ENCODE data around the gene CHAC1. TPM values are rescaled to one million over a fixed set of nuclear protein-coding genes. Genes with fewer than 3 reads are reported as not detected.
A peak's percentile ranks its signal among the peaks of the same experiment; 100 is the strongest.

The CHAC1 gene
- total RNA-seq, 1 experiment from 2014 or later: 48.7 TPM

DNA sequence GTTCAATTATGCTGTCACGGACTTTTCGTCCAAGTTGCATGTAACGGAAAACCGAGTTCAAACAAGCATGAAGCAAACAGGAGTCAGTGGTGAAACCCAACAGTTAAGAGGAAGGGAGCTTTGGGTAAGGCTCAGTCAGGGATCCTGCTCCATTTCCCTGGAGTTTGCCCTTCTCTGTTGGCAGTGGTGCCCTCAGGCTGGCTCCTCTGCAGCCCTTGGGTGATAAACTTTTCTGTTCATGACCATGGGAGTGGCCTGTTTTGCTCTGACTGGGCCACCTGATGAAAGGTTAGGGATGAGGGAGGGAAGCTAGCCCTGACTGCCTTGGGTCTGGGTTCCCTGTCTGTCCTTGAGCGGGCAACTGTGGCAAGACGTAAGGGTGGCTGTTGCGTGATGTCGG is 16.1 kb downstream of the CHAC1 start:
- no peak overlapping the region for H3K4me3 Mint-ChIP-seq
- Histone ChIP-seq H3T11ph (ENCODE audit: low read length) (no peak overlapping the region), H2BK12ac (ENCODE audit: insufficient read length, low read depth, low read length) (no peak overlapping the region), H3K23me2 (ENCODE audit: insufficient read length, low read depth, low read length, poor library complexity, severe bottlenecking) (no peaks in the 10 kb centered on the region), H3K4me2 (ENCODE audit: insufficient read depth, insufficient read length, low read length) (no peak overlapping the region), H3K9ac (ENCODE audit: extremely low read depth, insufficient read length, low read length) (no peak overlapping the region), H2BK15ac (ENCODE audit: low read depth, low read length) (no peak overlapping the region), H2BK5ac (ENCODE audit: insufficient read length, low read length) (no peak overlapping the region), H4K5ac (ENCODE audit: insufficient read length, low read depth, low read length) (no peak overlapping the region), H4K91ac (ENCODE audit: insufficient read length, low read depth, low read length) (no peak overlapping the region), H3K56ac (ENCODE audit: insufficient read length, low read depth, low read length) (no peak overlapping the region), H3K4ac (ENCODE audit: low read depth, low read length) (peak overlapping the region; percentile 50; the same call in 1 of the 2 replicates), H2AFZ (ENCODE audit: low read length) (no peak overlapping the region), H3K79me1 (ENCODE audit: insufficient read depth, low read depth, low read length, poor library complexity, severe bottlenecking) (no peaks in the 10 kb centered on the region), H3K9me3 (ENCODE audit: control insufficient read depth, low read depth, low read length) (no peaks in the 10 kb centered on the region), H3K79me2 (ENCODE audit: insufficient read depth, low read length) (no peaks in the 10 kb centered on the region), H2AK5ac (ENCODE audit: insufficient read length, low read length) (no peak overlapping the region), H2BK20ac (ENCODE audit: low read depth, low read length, poor library complexity, severe bottlenecking) (no peak overlapping the region), H3K27me3 (ENCODE audit: insufficient read depth, low read length) (no peaks in the 10 kb centered on the region), H3K18ac (ENCODE audit: insufficient read length, low read depth, low read length) (no peak overlapping the region), H4K20me1 (ENCODE audit: control insufficient read depth, insufficient read depth, insufficient read length) (no peaks in the 10 kb centered on the region), H2BK120ac (ENCODE audit: low read depth, low read length, poor library complexity, severe bottlenecking) (no peak overlapping the region), H3K14ac (ENCODE audit: insufficient read depth, low read length) (no peak overlapping the region), H3K23ac (ENCODE audit: insufficient read length, low read depth, low read length) (no peak overlapping the region), H4K8ac (replicated peaks; ENCODE audit: insufficient read length, low read depth, low read length) (no peak overlapping the region), H3K4me1 (ENCODE audit: insufficient read depth, low read length) (no peaks in the 10 kb centered on the region; the same call in 1 of the 2 replicates), H3K27ac (ENCODE audit: insufficient read length, low read depth, low read length) (no peak overlapping the region)
- no peak for DNase-seq
- H3K36me3 Mint-ChIP-seq (ENCODE audit: insufficient read depth in 1 of 3, low read depth in 3 of 3): no peaks in the 10 kb centered on the region
- no peaks in the 10 kb centered on the region; the same call in 1 of the 2 replicates for H3K27me3 Mint-ChIP-seq (ENCODE audit: low read depth)
- H3K27ac Mint-ChIP-seq: no peak overlapping the region
- no peaks in the 10 kb centered on the region; a peak in 2 of 5 replicates for H3K9me3 Mint-ChIP-seq
- WGBS (ENCODE audit: extremely low coverage, insufficient read length, low lambda C conversion rate): no CpG with 5 or more reads among the region's 8 CpGs
- H3K4me1 Mint-ChIP-seq: peaks cover 27 to 41% of the 10 kb centered on the region in 2 experiments
- TF ChIP-seq, protein P1, sequence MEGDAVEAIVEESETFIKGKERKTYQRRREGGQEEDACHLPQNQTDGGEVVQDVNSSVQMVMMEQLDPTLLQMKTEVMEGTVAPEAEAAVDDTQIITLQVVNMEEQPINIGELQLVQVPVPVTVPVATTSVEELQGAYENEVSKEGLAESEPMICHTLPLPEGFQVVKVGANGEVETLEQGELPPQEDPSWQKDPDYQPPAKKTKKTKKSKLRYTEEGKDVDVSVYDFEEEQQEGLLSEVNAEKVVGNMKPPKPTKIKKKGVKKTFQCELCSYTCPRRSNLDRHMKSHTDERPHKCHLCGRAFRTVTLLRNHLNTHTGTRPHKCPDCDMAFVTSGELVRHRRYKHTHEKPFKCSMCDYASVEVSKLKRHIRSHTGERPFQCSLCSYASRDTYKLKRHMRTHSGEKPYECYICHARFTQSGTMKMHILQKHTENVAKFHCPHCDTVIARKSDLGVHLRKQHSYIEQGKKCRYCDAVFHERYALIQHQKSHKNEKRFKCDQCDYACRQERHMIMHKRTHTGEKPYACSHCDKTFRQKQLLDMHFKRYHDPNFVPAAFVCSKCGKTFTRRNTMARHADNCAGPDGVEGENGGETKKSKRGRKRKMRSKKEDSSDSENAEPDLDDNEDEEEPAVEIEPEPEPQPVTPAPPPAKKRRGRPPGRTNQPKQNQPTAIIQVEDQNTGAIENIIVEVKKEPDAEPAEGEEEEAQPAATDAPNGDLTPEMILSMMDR (conservative IDR thresholded peaks at IDR 0.05): no peak

All from H9 (cell line).